ENCODE measurements around the gene MYH9.
"Not testable (repeated sequence)": the region's sequence is repeated elsewhere in the genome, so short reads cannot be mapped to it uniquely, and the experiment has no call there.

MYH9 gene

DNA sequence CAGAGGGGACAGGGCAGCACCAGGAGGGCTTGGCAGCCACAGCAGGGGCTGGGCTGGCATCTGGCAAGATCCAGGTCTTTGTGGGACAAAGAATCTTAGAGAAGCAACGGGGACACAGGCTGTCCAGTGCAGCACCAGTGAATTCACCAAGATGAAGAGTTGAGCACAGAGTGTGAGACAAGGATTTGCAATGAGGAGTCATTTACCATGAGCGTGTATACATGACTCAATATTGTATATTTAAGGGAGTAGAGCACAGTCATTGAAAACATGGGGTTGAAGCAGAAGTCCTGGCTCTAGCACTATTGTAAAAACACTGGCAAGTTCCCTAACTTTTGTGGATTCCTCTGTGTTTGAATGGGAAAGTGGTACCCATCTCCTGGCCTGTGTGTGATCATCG, 131.3 kb downstream of the MYH9 start:
- no peak for TF ChIP-seq CTCF (IDR thresholded peaks at IDR 0.05; ENCODE audit: poor library complexity, severe bottlenecking)
- no peaks in the 10 kb centered on the region for H3K27me3 ChIP-seq (ENCODE audit: insufficient read depth, poor library complexity, severe bottlenecking)
- ATAC-seq (ENCODE audit: low read depth) (no peak; the same call in 2 of the 3 replicates), DNase-seq (ENCODE audit: low spot score) (no peak)
- no peaks in the 10 kb centered on the region for H3K36me3 ChIP-seq (ENCODE audit: low read depth)
- no peak overlapping the region for H3K4me3 ChIP-seq (ENCODE audit: severe bottlenecking)
- no peaks in the 10 kb centered on the region for H3K4me1 ChIP-seq (ENCODE audit: insufficient read depth, poor library complexity, severe bottlenecking)
- H3K27ac ChIP-seq (ENCODE audit: poor library complexity, severe bottlenecking): no peak overlapping the region
- H3K9me3 ChIP-seq (ENCODE audit: severe bottlenecking): no peaks in the 10 kb centered on the region

- not testable (repeated sequence) for H3K9me3 ChIP-seq (ENCODE audit: severe bottlenecking); DNase-seq (ENCODE audit: low spot score); H3K4me3 ChIP-seq (ENCODE audit: severe bottlenecking); H3K36me3 ChIP-seq (ENCODE audit: low read depth); H3K4me1 ChIP-seq (ENCODE audit: insufficient read depth, poor library complexity, severe bottlenecking); H3K27me3 ChIP-seq (ENCODE audit: insufficient read depth, poor library complexity, severe bottlenecking); H3K27ac ChIP-seq (ENCODE audit: poor library complexity, severe bottlenecking); ATAC-seq (ENCODE audit: low read depth)
Measured at GRCh38 chr22:36255572-36255971, 132.2 kb downstream of the MYH9 start.

GRCh38 chr22:36253523-36254490, 134.0 kb downstream of the MYH9 start:
- no peaks in the 10 kb centered on the region for H3K36me3 ChIP-seq (ENCODE audit: low read depth)
- TF ChIP-seq CTCF (IDR thresholded peaks at IDR 0.05; ENCODE audit: poor library complexity, severe bottlenecking): no peak
- H3K4me3 ChIP-seq (ENCODE audit: severe bottlenecking): peak overlapping the region; percentile 6
- H3K27me3 ChIP-seq (ENCODE audit: insufficient read depth, poor library complexity, severe bottlenecking): no peaks in the 10 kb centered on the region
- no peak for DNase-seq (ENCODE audit: low spot score)
- no peaks in the 10 kb centered on the region for H3K9me3 ChIP-seq (ENCODE audit: severe bottlenecking)
- ATAC-seq (ENCODE audit: low read depth): no peak
- H3K27ac ChIP-seq (ENCODE audit: poor library complexity, severe bottlenecking): no peak overlapping the region
- H3K4me1 ChIP-seq (ENCODE audit: insufficient read depth, poor library complexity, severe bottlenecking): no peaks in the 10 kb centered on the region

GRCh38 chr22:36252754-36253522, 134.8 kb downstream of the MYH9 start, which contains the start of gene APOL1:
TSS of gene APOL1 (plus strand) at chr22:36253133. CDS start at chr22:36254956, 1,823 bp downstream.
- Histone ChIP-seq H3K4me1 (ENCODE audit: insufficient read depth, poor library complexity, severe bottlenecking) (no peaks in the 10 kb centered on the region), H3K27me3 (ENCODE audit: insufficient read depth, poor library complexity, severe bottlenecking) (no peaks in the 10 kb centered on the region), H3K9me3 (ENCODE audit: severe bottlenecking) (no peaks in the 10 kb centered on the region), H3K36me3 (ENCODE audit: low read depth) (no peaks in the 10 kb centered on the region), H3K4me3 (ENCODE audit: severe bottlenecking) (peak within 1 kb of the TSS; percentile 6), H3K27ac (ENCODE audit: poor library complexity, severe bottlenecking) (no peak within 1 kb of the TSS)
- ATAC-seq (ENCODE audit: low read depth): peak; percentile 73
- no peak for DNase-seq (ENCODE audit: low spot score)
- no peak for TF ChIP-seq CTCF (IDR thresholded peaks at IDR 0.05; ENCODE audit: poor library complexity, severe bottlenecking)

DNA sequence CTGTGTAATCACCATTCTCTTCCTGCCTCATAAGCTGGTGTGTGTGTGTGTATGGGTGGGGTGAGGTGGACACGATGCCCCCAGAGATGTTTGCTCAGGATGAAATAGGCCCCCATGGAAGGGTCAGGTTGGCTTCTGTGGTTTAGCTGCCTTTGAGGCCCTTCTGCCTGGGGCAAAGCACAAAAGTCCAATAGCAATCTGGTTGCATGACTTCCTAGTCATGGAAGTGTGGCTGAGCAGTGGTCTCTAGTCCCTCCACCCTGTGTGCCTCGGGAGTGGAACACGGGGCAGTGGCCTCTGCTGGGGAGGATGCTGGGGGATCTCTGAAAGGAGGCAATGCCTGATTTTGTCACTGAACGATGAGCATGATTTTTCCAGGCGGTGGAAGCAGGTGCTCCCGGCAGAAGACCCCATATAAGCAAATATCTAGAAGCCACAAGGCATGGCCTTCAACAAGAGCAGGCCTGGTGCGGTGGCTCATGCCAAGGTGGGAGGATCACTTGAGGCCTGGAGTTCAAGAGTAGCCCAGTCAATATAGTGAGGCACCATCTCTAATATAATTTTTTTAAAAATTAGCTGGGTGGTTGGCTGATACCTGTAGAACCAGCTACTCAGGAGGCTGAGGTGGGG, 135.7 kb downstream of the MYH9 start:
- H3K36me3 ChIP-seq (ENCODE audit: low read depth); ATAC-seq (ENCODE audit: low read depth); H3K4me1 ChIP-seq (ENCODE audit: insufficient read depth, poor library complexity, severe bottlenecking); H3K27ac ChIP-seq (ENCODE audit: poor library complexity, severe bottlenecking); H3K27me3 ChIP-seq (ENCODE audit: insufficient read depth, poor library complexity, severe bottlenecking); DNase-seq (ENCODE audit: low spot score); H3K9me3 ChIP-seq (ENCODE audit: severe bottlenecking); H3K4me3 ChIP-seq (ENCODE audit: severe bottlenecking): not testable (repeated sequence)

DNA sequence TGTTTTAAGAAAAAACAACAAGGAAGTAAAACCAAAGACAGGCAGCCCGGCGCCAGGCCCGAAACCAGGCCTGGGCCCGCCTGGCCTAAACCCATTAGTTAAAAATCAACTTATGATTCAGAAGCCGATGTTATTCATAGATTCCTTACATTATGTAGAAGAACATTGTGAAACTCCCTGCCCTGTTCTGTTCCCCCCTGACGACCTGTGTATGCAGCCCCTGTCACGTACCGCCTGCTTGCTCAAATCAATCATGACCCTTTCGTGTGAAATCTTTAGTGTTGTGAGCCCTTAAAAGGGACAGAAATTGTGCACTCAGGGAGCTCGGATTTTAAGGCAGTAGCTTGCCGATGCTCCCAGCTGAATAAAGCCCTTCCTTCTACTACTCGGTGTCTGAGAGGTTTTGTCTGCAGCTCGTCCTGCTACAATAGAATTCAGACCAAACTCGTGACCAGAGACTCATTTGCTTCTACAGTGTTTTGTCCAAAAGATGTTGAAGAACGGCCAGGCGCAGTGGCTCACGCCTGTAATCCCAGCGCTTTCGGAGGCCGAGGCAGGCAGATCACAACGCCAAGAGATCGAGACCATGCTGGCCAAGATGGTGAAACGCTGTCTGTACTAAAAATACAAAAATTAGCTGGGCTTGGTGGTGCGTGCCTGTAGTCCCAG, 137.3 kb downstream of the MYH9 start:
- not testable (repeated sequence) for H3K9me3 ChIP-seq (ENCODE audit: severe bottlenecking); H3K36me3 ChIP-seq (ENCODE audit: low read depth); H3K4me3 ChIP-seq (ENCODE audit: severe bottlenecking); H3K27me3 ChIP-seq (ENCODE audit: insufficient read depth, poor library complexity, severe bottlenecking); H3K4me1 ChIP-seq (ENCODE audit: insufficient read depth, poor library complexity, severe bottlenecking); ATAC-seq (ENCODE audit: low read depth); DNase-seq (ENCODE audit: low spot score)
- H3K27ac ChIP-seq (ENCODE audit: poor library complexity, severe bottlenecking): peak overlapping the region; percentile 34
